Measurements from ENCODE around the gene PPM1E. TPM values are rescaled to one million over a fixed set of nuclear protein-coding genes. Genes with fewer than 3 reads are reported as not detected.

The PPM1E gene
- total and polyA plus RNA-seq, 5 donors, result 0.78 to 2.6 (median 2.2) TPM

GRCh38 chr17:58808609-58809563, 53.2 kb downstream of the PPM1E start:
- DNase-seq (no peak), ATAC-seq (peak in 1 of 2 donors; percentile 39)
- Histone ChIP-seq H3K9me3 (ENCODE audit: control insufficient read depth, low read length) (no peaks in the 10 kb centered on the region), H3K27me3 (ENCODE audit: control insufficient read depth, insufficient read depth) (no peaks in the 10 kb centered on the region), H3K4me1 (ENCODE audit: control insufficient read depth, insufficient read depth, low read length) (peaks cover 2% of the 10 kb centered on the region), H3K4me3 (ENCODE audit: low read length) (no peak overlapping the region), H3K27ac (ENCODE audit: low read length) (no peak overlapping the region)
- intact Hi-C loops (cut with DNase I), result no loop called here
- WGBS, result 78% methylated on average over 5 of the region's 5 CpGs

- WGBS, result 73% methylated on average over 1 of the region's 1 CpG
- no peaks in the 10 kb centered on the region for H3K9me3 ChIP-seq (ENCODE audit: control insufficient read depth, low read length)
- DNase-seq (no peak), ATAC-seq (no peak)
- no peak overlapping the region for H3K4me3 ChIP-seq (ENCODE audit: low read length)
- H3K27ac ChIP-seq (ENCODE audit: low read length), result no peak overlapping the region
- peaks cover 2% of the 10 kb centered on the region for H3K4me1 ChIP-seq (ENCODE audit: control insufficient read depth, insufficient read depth, low read length)
- no peaks in the 10 kb centered on the region for H3K27me3 ChIP-seq (ENCODE audit: control insufficient read depth, insufficient read depth)
- intact Hi-C loops (cut with DNase I), result no loop called here
These were observed 53.9 kb downstream of the PPM1E start for GRCh38 chr17:58809564-58809936.

DNA sequence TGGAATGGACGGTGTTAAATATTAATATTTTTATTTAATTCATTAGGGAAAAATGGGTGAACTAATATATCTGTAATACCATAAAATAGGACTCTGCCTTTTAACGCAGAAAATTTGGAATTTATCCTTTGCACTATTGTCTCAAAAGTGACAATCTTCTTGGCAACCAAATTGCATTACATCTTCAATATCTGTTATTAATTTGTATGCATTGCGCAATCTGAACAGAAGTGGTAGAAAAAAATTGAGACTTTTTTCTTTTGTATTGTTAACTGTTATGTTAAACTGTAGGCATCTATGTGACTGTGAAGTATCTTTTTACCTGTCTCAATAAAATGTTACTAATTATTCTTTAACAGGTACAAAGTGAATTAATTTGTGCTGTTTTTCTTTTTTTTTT, 55.6 kb downstream of the PPM1E start:
- Histone ChIP-seq H3K27ac (ENCODE audit: low read length) (no peak overlapping the region), H3K4me1 (ENCODE audit: control insufficient read depth, insufficient read depth, low read length) (peaks cover 2% of the 10 kb centered on the region), H3K4me3 (ENCODE audit: low read length) (no peak overlapping the region), H3K27me3 (ENCODE audit: control insufficient read depth, insufficient read depth) (no peaks in the 10 kb centered on the region), H3K9me3 (ENCODE audit: control insufficient read depth, low read length) (no peaks in the 10 kb centered on the region)
- ATAC-seq (no peak), DNase-seq (no peak)
- 94% methylated on average over 3 of the region's 3 CpGs for WGBS
- intact Hi-C loops (cut with DNase I), result no loop called here

DNA sequence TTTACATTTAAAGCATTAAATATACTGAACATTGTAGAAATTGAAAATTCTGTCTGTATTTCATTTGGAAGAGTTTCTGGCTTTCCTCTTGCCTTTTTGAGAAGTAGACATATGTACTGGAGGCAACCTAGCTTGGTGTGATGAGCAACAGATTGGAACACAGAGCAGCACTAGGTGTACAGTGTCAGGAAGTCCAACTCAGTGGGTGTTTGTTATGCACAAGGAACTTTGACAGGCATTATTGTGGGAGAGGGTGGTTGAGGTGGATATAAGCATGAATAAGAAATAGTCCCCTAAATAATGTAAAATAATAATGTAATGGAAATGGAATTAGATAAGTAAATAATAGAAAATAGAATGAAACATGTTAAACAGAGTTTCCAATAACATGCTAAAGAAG, 58.1 kb downstream of the PPM1E start:
- H3K4me1 ChIP-seq (ENCODE audit: control insufficient read depth, insufficient read depth, low read length), result peaks cover 2% of the 10 kb centered on the region
- no peaks in the 10 kb centered on the region for H3K27me3 ChIP-seq (ENCODE audit: control insufficient read depth, insufficient read depth)
- intact Hi-C loops (cut with DNase I), result no loop called here
- ATAC-seq (no peak), DNase-seq (no peak)
- H3K4me3 ChIP-seq (ENCODE audit: low read length), result no peak overlapping the region
- no peaks in the 10 kb centered on the region for H3K9me3 ChIP-seq (ENCODE audit: control insufficient read depth, low read length)
- H3K27ac ChIP-seq (ENCODE audit: low read length), result no peak overlapping the region

- DNase-seq (no peak), ATAC-seq (no peak)
- Histone ChIP-seq H3K4me3 (ENCODE audit: low read length) (no peak overlapping the region), H3K27me3 (ENCODE audit: control insufficient read depth, insufficient read depth) (no peaks in the 10 kb centered on the region), H3K9me3 (ENCODE audit: control insufficient read depth, low read length) (no peaks in the 10 kb centered on the region), H3K27ac (ENCODE audit: low read length) (no peak overlapping the region), H3K4me1 (ENCODE audit: control insufficient read depth, insufficient read depth, low read length) (no peaks in the 10 kb centered on the region)
- WGBS, result 71% methylated on average over 4 of the region's 4 CpGs
- intact Hi-C loops (cut with DNase I), result no loop called here
These were observed 63.0 kb downstream of the PPM1E start for GRCh38 chr17:58818654-58819053.

- H3K4me1 ChIP-seq (ENCODE audit: control insufficient read depth, insufficient read depth, low read length), result no peaks in the 10 kb centered on the region
- DNase-seq, result no peak
- H3K9me3 ChIP-seq (ENCODE audit: control insufficient read depth, low read length), result no peaks in the 10 kb centered on the region
- intact Hi-C loops (cut with DNase I), result no loop called here
- H3K27ac ChIP-seq (ENCODE audit: low read length), result no peak overlapping the region
- H3K27me3 ChIP-seq (ENCODE audit: control insufficient read depth, insufficient read depth), result no peaks in the 10 kb centered on the region
- ATAC-seq, result peak in 1 of 2 donors; percentile 74
- 44% methylated on average over 6 of the region's 6 CpGs for WGBS
- H3K4me3 ChIP-seq (ENCODE audit: low read length), result no peak overlapping the region
These were observed 66.7 kb downstream of the PPM1E start for GRCh38 chr17:58822148-58823050.

GRCh38 chr17:58823051-58823525, 67.4 kb downstream of the PPM1E start:
- Histone ChIP-seq H3K9me3 (ENCODE audit: control insufficient read depth, low read length) (no peaks in the 10 kb centered on the region), H3K27me3 (ENCODE audit: control insufficient read depth, insufficient read depth) (no peaks in the 10 kb centered on the region), H3K4me3 (ENCODE audit: low read length) (no peak overlapping the region), H3K4me1 (ENCODE audit: control insufficient read depth, insufficient read depth, low read length) (no peaks in the 10 kb centered on the region), H3K27ac (ENCODE audit: low read length) (no peak overlapping the region)
- WGBS, result 86% methylated on average over 2 of the region's 2 CpGs
- intact Hi-C loops (cut with DNase I), result no loop called here
- no peak for ATAC-seq
- DNase-seq, result no peak

GRCh38 chr17:58829172-58829637, 73.6 kb downstream of the PPM1E start:
- Histone ChIP-seq H3K27ac (ENCODE audit: low read length) (no peak overlapping the region), H3K4me1 (ENCODE audit: control insufficient read depth, insufficient read depth, low read length) (no peaks in the 10 kb centered on the region), H3K27me3 (ENCODE audit: control insufficient read depth, insufficient read depth) (no peaks in the 10 kb centered on the region), H3K4me3 (ENCODE audit: low read length) (no peak overlapping the region), H3K9me3 (ENCODE audit: control insufficient read depth, low read length) (no peaks in the 10 kb centered on the region)
- intact Hi-C loops (cut with DNase I), result no loop called here
- ATAC-seq, result no peak
- no peak for DNase-seq
- 91% methylated on average over 10 of the region's 10 CpGs for WGBS

- no peaks in the 10 kb centered on the region for H3K9me3 ChIP-seq (ENCODE audit: control insufficient read depth, low read length)
- H3K4me3 ChIP-seq (ENCODE audit: low read length), result no peak overlapping the region
- no peak overlapping the region for H3K27ac ChIP-seq (ENCODE audit: low read length)
- DNase-seq (no peak), ATAC-seq (no peak)
- H3K4me1 ChIP-seq (ENCODE audit: control insufficient read depth, insufficient read depth, low read length), result no peaks in the 10 kb centered on the region
- H3K27me3 ChIP-seq (ENCODE audit: control insufficient read depth, insufficient read depth), result no peaks in the 10 kb centered on the region
- WGBS, result 93% methylated on average over 1 of the region's 1 CpG
- intact Hi-C loops (cut with DNase I), result no loop called here
These were observed 76.1 kb downstream of the PPM1E start for GRCh38 chr17:58831780-58832179.

GRCh38 chr17:58832514-58832913, 76.9 kb downstream of the PPM1E start:
- Histone ChIP-seq H3K27me3 (ENCODE audit: control insufficient read depth, insufficient read depth) (no peaks in the 10 kb centered on the region), H3K27ac (ENCODE audit: low read length) (no peak overlapping the region), H3K4me3 (ENCODE audit: low read length) (no peak overlapping the region), H3K4me1 (ENCODE audit: control insufficient read depth, insufficient read depth, low read length) (no peaks in the 10 kb centered on the region), H3K9me3 (ENCODE audit: control insufficient read depth, low read length) (no peaks in the 10 kb centered on the region)
- ATAC-seq (no peak), DNase-seq (no peak)
- intact Hi-C loops (cut with DNase I), result no loop called here
- 91% methylated on average over 3 of the region's 3 CpGs for WGBS

- no peak overlapping the region for H3K4me3 ChIP-seq (ENCODE audit: low read length)
- intact Hi-C loops (cut with DNase I), result no loop called here
These were observed 82.0 kb downstream of the PPM1E start for GRCh38 chr17:58837699-58838098.

More at GRCh38 chr17:58837699-58838098, 82.0 kb downstream of the PPM1E start:
- Histone ChIP-seq H3K27me3 (ENCODE audit: control insufficient read depth, insufficient read depth) (no peaks in the 10 kb centered on the region), H3K27ac (ENCODE audit: low read length) (no peak overlapping the region), H3K4me1 (ENCODE audit: control insufficient read depth, insufficient read depth, low read length) (no peaks in the 10 kb centered on the region), H3K9me3 (ENCODE audit: control insufficient read depth, low read length) (no peaks in the 10 kb centered on the region)
- DNase-seq, result no peak
- ATAC-seq, result no peak
- WGBS, result 66% methylated on average over 5 of the region's 5 CpGs

Data from right cardiac atrium (tissue), 5 donors.